Colonic mucosa (tissue), 4 donors: ENCODE results near the gene PTN. TPM values are rescaled to one million over a fixed set of nuclear protein-coding genes. Genes with fewer than 3 reads are reported as not detected.

ENCODE experiments used
- DNase-seq: peaks from one replicate; pipeline ENCODE4 v3.0.0-alpha.2; 2020
- H3K27ac ChIP-seq: fragments of 200-600 bp; one replicate; pipeline ENCODE4 v1.8.0; 2021
- H3K27me3 ChIP-seq: fragments of 200-600 bp; one replicate; pipeline ENCODE4 v1.8.0; 2021
- H3K36me3 ChIP-seq: fragments of 200-600 bp; one replicate; pipeline ENCODE4 v1.8.0; 2021
- H3K4me1 ChIP-seq: fragments of 200-600 bp; one replicate; pipeline ENCODE4 v1.8.0; 2021; ENCODE audit warnings: mild to moderate bottlenecking
- H3K4me3 ChIP-seq: fragments of 200-600 bp; one replicate; pipeline ENCODE4 v1.8.0; 2021
- H3K9ac ChIP-seq, 2 donors: one replicate each; pipeline ENCODE4 v1.7.0; 2013; ENCODE audit warnings: control low read depth in 2 of 2, low read depth in 2 of 2, low read length in 2 of 2
- H3K9me3 ChIP-seq: fragments of 200-600 bp; one replicate; pipeline ENCODE4 v1.8.0; 2021
- CTCF ChIP-seq: fragments of 200-600 bp; IDR thresholded peaks from one replicate; pipeline ENCODE4 v1.8.0; 2022; ENCODE audit warnings: antibody characterized with exemption, mild to moderate bottlenecking
- intact Hi-C: fragments of 100-400 bp; cut with DNase I; formaldehyde crosslinking; loops from one replicate; pipeline ENCODE4 v1.14.1; 2022
- total RNA-seq, 2 donors: library from RNA; stranded (reverse); fragmentation: NEBNext Ultra II Directional in 1 of 2; extraction: Animal tissue kit (Norgen Biotek cat#: 25700) in 1 of 2; gene quantifications; one replicate each; pipeline ENCODE4 v1.2.1, GENCODE V29; 2021
- donor health status: healthy.
- donor health status: DM: no; HTN: no; CAD: no.
- donor health status: DM: no; HTN: no; CAD: no.

PTN gene
- total RNA-seq, 2 donors from 2014 or later = 1.8 to 4.0 TPM

- H3K4me3 ChIP-seq = no peak overlapping the region
- TF ChIP-seq CTCF = no peak
- no peak overlapping the region for H3K27ac ChIP-seq
- H3K9me3 ChIP-seq = no peaks in the 10 kb centered on the region
- no peaks in the 10 kb centered on the region for H3K27me3 ChIP-seq
- DNase-seq = no peak
- intact Hi-C loops = no loop called here
- no peak overlapping the region for H3K9ac ChIP-seq
- H3K4me1 ChIP-seq = no peaks in the 10 kb centered on the region
- H3K36me3 ChIP-seq = no peaks in the 10 kb centered on the region
Observed at GRCh38 chr7:137354396-137354795, 10.9 kb upstream of the PTN start.

DNA sequence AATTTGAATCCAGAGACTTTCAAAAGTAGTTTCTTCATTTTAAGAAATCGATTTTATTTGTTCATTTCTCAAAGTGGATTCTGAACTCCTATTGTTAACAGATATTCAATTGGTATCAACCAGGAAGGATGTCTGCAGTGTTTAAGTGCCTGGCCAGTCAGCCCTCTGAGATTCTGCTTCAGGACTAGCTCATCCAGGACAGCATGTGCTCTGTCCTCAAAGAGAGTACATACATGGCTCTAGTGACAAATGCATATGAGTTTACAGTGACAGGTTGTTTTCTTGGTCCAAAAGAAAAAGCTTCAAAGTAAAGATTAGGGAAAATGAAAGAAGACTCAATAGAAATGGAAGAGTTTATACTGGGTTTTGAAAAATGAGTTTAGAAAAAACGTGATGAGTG, 8.4 kb upstream of the PTN start:
- no peaks in the 10 kb centered on the region for H3K36me3 ChIP-seq
- no peak for DNase-seq
- intact Hi-C loops = no loop called here
- no peak overlapping the region for H3K9ac ChIP-seq
- no peak overlapping the region for H3K27ac ChIP-seq
- no peak overlapping the region for H3K4me3 ChIP-seq
- no peak for TF ChIP-seq CTCF
- no peaks in the 10 kb centered on the region for H3K9me3 ChIP-seq
- no peaks in the 10 kb centered on the region for H3K27me3 ChIP-seq
- no peaks in the 10 kb centered on the region for H3K4me1 ChIP-seq

GRCh38 chr7:137345799-137346449, 2.4 kb upstream of the PTN start:
- Histone ChIP-seq H3K27ac (no peak overlapping the region), H3K9ac (no peak overlapping the region), H3K9me3 (no peaks in the 10 kb centered on the region), H3K27me3 (no peaks in the 10 kb centered on the region), H3K36me3 (no peaks in the 10 kb centered on the region), H3K4me1 (no peaks in the 10 kb centered on the region), H3K4me3 (no peak overlapping the region)
- intact Hi-C loops = no loop called here
- no peak for TF ChIP-seq CTCF
- no peak for DNase-seq

- TF ChIP-seq CTCF = no peak
- H3K9ac ChIP-seq = no peak overlapping the region
- no peak overlapping the region for H3K27ac ChIP-seq
- no peaks in the 10 kb centered on the region for H3K9me3 ChIP-seq
- no peaks in the 10 kb centered on the region for H3K36me3 ChIP-seq
- no peaks in the 10 kb centered on the region for H3K27me3 ChIP-seq
- DNase-seq = no peak
- no peaks in the 10 kb centered on the region for H3K4me1 ChIP-seq
- intact Hi-C loops = no loop called here
- H3K4me3 ChIP-seq = no peak overlapping the region
Observed at GRCh38 chr7:137342828-137343261, 688 bp downstream of the PTN start.

DNA sequence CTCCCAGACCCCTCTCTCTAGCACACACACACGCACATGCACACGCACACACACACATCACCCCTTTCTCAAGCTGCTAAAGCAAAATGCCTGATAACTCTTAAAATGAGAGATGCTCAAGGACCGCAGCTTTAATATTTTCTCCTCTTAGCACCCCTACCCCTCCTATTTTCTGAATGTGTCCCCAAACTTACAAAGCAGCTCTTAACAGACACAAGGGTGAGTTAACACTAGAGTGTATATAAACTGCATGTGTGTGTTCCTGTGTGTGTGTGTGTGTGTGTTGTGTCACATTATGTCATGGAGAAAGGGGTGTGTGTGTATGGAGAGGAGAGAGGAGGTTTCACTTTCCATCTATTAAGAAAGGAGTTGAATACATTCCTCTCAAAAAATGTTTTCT, 1.3 kb downstream of the PTN start:
- H3K4me3 ChIP-seq = no peak overlapping the region
- no peaks in the 10 kb centered on the region for H3K27me3 ChIP-seq
- H3K36me3 ChIP-seq = no peaks in the 10 kb centered on the region
- no peak for TF ChIP-seq CTCF
- H3K9me3 ChIP-seq = no peaks in the 10 kb centered on the region
- no peak for DNase-seq
- H3K4me1 ChIP-seq = no peaks in the 10 kb centered on the region
- H3K27ac ChIP-seq = no peak overlapping the region
- intact Hi-C loops = no loop called here
- H3K9ac ChIP-seq = no peak overlapping the region
